Fibroblast of skin of left quadriceps (primary cell): ENCODE measurements around the gene EGF.
A peak's percentile ranks its signal among the peaks of the same experiment; 100 is the strongest.

Source experiments
- DNase-seq, 2 experiments: peaks; one replicate each; pipeline ENCODE4 v3.0.0-alpha.2; 2013; ENCODE audit warnings: low read depth in 2 of 2

EGF gene

DNA sequence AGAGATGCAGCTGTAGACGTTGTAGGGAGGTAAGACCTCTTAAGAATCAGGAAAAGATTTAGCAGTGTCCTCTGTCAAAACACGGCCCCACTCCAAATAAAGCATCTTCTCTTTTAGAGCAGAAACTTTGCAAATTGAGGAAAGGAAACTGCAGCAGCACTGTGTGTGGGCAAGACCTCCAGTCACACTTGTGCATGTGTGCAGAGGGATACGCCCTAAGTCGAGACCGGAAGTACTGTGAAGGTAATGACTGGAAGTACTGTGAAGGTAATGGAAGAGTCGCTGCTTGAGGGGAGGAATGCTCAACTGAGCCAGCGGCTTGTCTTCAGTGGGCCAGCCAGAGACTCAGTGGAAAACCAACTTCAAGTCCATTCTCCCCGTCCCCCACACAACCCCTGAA is 46.5 kb downstream of the EGF start:
- DNase-seq, result no peak

DNA sequence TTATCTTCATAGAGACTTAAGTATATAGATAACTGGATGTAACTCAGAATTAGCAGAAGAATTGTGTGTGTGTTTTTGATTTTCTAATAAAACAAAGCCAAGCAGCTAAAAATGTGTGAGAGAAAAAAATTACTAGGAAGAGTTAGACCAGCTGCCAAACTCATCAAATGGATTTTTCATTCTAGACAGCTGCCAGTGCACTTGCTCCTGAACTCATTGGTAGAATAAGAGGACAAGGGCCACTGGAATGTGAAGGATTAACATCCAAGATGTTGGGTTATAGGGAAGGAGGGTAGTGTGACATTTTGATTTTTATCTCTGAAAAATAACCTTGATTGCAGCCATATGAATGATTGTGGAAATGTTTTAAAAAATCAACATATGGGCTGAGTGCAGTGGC is 49.7 kb downstream of the EGF start:
- no peak for DNase-seq

DNA sequence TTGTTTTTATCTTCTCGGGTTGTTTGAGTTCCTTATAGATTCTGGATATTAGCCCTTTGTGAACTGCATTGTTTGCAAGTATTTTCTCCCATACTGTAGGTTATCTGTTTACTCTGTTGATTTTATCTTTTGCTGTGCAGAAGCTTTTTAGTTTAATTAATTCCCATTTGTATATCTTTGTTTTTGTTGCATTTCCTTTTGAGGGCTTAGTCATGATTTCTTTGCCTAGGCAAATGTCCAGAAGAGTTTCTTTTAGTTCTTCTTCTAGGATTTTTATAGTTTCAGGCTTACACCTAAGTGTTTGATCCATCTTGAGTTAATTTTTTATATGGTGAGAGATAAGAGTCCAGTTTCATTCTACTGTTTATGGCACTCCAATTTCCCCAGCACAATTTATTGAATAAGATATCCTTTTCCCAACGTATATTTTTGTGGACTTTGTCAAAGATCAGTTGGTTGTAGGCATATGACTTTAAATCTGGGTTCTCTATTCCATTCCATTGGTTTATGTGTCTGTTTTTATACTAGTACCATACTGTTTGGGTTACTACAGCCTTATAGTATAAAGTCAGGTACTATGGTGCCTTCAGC is 54.3 kb downstream of the EGF start:
- DNase-seq, result no peak

DNA sequence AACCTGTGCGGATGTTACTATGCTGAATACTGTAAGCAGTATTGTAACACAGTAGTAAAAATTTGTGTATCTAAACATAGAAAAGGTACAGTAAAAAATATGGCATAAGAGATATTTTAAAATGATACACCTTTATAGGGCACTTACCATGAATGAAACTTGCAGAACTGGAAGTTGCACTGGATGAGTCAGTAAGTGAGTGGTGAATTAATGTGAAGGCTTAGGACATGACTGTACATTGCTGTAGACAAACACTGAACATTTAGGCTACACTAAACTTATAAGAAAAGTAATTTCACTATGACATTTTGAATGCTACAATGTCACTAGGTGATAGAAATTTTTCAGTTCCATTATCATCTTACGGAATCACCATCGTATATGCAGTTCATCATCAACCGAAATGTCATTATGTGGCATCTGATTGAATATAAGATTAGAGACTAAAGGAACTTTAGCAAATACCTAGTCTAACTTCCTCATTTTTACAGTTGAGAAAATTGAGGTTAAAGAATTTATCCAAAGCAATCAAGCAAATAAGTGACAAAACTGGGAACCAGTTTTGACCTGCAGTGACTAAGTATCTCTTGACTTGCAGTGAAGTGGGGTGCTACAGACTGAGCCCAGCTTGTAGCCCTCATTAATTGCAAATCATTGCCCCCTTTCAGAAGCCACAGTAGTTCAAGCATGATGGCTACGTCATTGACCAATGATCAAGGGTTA is 55.3 kb downstream of the EGF start:
- DNase-seq, result no peak

DNA sequence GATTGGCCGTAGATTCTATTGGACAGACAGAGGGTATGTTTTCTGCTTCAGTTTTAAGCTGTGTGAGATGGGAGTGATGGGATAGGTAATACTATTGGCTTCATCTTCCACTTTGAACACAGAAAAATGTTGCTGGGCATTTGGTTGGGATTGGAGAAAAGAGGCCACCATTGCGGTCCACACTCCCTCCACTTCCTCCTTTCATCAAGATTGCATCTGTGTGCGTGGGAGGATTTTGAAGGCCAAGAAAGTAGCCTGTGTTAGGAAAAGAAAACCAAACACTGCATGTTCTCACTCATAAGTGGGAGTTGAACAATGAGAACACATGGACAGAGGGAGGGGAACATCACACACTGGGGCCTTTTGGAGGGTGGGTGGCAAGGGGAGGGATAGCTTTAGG is 56.4 kb downstream of the EGF start:
- no peak for DNase-seq

DNA sequence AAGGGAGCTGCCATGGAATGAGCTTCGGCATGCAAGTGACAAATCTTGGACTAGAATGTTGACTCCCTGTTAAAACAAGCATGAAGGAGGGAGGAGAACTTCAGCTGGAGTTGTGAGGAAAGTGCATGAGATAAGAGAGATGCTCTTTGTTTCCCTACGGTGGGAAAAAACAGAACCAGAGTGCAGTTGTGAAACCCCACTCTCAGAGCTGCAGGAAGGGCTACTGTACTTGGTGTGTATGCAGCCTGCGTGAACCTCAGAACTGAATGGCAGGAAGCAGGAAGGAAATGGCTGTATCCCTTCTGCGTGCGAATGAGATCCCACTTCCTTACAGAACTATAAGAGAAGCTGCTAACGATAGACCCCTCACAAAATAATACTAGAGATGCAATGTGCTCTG is 57.2 kb downstream of the EGF start:
- no peak for DNase-seq

DNA sequence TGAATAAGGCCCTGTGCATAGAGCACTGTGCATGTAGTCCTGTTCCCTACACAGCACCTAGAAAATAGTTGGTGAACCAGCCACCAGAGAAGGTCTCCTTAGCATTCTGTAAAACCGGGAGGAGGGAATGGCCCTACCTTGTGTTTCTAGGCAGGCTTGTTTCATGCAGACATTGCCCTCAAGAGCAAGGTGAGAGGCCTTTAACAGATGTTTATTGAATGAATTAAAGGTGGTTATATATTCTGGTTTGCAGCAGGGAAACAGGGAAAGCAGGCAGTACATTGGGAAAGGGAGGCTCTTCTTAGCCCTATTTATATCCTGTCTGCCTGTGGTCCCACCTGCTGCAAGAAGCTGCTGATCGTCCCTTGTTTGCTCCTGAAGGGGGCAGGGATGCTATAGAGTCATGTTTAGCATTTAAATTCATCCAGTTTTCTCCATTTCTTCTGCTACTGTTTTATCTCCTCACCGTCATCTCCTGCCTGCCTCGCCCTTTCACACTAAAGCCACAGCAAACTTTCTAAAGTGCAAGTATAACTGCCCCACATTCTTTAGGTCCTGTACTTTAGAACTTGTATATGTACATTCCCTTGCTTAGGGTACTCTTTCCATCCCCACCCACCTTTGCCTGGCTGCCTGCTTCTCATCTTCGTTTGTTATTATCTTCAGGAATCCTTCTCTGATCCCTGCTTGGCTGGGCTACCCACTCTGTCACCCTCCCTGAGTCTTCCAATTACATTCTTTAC is 60.3 kb downstream of the EGF start:
- no peak for DNase-seq

DNA sequence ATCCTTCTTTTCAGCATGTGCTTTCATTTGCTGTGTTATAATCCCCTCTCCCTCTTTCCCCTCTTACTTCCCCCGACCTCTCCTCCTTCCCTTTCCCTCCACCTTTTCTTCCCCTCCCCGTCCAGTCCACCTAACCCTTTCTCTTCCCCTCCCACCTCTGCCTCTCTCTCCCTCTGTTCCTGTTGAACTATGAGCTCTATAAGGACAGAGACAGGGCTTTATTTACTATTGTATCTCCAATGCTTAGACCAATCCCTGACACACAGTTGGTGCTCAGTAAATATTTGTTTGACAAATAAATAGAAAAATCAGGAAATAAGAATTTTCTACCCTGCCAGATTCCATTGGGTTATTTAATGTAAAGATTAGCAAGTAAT is 60.8 kb downstream of the EGF start:
- no peak for DNase-seq

DNA sequence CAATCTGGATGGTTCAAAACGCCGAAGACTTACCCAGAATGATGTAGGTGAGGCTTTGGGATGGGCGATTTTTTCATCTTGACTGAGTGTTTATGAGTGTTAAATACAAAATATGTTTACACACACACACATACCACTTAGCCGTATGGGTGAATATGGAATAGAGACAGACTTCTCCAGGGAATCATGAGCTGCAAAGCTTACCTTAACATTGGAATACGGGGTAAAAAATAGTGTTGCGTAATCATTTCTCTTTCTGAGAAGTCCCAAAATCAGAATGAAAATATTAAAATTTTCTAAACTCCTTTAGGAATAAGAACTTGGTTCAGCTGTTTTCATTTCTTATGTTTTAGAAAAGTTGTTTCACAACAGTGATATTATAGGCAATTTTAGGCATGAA is 63.5 kb downstream of the EGF start:
- DNase-seq, result no peak

DNA sequence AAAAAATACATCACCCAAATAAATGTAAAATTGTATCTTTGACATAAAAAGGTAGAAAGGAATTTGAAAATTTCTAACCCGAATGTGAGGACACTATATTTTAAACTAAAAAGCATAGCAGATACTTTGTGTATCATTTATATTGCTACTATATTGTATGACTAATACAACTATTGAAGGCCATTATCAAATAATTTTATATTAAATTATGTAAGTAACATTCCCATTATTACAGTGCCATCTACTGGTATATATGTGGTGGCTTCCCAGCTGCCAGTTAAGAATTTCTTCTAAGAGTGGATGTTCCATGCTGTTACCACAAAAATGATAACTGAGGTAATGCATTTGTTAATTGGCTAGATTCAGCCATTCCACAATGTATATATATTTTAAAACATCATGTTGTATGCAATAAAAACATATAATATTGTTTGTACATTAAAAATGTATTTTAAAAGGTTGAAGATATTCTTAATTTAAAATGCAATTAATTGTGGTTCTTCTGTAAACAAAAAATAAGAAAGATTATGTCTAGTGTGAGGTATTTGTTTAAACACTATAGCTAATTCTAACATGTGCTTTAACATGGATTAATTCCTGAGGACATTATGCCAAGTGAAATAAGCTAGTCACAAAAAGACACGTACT is 65.3 kb downstream of the EGF start:
- peak; percentile 36 to 37 for DNase-seq

DNA sequence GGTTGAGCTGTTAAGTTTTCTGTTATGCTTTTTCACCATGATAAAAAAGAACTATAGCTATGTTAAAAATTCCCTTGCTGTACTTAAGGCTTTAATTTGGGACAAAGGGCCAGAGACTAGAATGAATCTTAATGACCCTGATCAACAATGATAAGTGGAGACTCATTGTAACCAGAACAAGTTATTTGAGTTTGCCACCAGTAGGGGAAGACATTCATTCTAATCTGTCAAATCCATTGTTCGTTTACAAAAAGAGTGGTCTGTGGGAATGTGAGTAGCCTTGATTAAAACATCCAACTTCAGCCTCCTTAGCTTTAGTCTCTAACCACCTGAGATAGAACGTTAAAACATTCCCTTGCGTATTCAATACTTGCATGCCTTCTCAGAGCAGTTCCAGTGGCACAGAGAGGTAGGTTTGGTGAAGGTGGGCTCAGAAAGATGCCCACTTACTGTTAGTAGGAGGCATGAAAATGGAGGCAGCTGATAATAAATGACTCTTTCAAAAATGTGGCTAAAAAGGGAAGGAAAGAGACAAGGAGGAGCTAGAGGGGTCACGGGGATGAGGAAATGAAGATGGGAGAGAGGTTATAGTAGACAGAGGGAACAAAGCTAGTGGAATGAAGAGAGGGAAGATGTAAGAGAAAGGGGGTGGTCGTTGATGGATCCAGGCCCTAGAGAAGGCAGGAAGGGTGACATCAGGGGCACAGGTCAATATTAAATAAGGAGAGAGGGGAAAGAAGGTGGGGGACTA is 66.2 kb downstream of the EGF start:
- DNase-seq, result no peak

DNA sequence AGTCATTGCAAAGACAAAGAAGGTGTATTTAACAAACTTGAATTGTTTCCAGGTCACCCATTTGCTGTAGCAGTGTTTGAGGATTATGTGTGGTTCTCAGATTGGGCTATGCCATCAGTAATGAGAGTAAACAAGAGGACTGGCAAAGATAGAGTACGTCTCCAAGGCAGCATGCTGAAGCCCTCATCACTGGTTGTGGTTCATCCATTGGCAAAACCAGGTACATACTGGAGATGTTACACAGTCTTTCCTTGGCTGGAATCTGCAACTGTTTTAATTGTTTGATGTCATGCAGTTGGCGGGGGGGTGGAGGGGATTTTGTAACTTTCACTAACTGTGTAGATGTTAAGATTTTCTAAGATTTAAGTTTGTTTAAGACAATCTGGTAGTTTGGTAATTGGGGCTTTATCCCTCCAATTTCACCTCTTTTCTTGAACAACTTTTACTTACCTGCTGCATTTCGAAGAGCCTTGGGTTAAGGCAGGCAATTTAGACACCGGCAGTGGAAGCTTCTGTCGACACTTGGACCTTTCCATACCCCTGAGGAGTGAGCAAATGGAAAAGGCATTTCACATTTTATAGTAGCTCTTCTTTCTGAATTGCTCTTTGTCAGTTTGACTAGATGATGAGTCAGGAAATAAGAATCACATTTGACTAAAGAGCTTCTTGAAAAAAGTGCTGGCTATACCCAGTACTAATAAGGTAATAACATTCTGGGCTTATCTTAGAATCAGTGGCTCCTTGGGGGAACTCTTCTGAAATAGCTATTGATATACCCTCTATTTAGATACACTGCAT is 67.4 kb downstream of the EGF start:
- DNase-seq, result peak; percentile 86 to 87

DNA sequence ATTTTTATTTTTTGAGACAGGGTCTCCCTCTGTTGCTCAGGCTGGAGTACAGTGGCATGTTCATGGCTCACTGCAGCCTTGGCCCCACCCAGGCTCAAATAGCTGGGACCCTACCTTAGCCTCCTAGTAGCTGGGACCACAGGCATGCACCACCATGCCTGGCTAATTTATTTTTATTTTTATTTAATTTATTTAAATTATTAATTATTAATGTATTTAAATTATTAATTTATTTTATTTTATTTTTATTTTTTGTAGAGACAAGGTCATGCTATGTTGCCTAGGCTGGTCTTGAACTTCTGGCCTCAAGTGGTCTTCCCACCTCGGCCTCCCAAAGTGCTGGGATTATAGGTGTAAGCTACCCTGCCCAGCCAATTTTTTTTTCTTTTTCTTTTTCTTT is 69.3 kb downstream of the EGF start:
- no peak for DNase-seq

DNA sequence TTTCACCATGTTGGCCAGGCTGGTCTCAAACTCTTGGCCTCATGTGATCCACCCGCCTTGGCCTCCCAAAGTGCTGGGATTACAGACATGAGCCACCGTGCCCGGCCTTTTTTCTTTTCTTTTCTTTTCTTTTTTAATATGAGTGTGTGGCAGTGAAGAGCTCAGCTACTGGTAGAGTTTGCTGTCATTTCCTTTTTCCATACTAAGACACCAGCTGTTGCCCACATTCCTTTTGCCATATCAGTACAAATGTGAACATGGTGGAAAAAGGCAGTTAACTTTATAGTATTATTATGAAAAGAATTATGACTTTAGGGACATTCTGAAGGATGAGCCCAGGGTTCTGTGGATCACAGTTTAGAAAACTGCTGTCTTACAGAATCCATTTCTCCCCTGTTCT is 69.8 kb downstream of the EGF start:
- no peak for DNase-seq

DNA sequence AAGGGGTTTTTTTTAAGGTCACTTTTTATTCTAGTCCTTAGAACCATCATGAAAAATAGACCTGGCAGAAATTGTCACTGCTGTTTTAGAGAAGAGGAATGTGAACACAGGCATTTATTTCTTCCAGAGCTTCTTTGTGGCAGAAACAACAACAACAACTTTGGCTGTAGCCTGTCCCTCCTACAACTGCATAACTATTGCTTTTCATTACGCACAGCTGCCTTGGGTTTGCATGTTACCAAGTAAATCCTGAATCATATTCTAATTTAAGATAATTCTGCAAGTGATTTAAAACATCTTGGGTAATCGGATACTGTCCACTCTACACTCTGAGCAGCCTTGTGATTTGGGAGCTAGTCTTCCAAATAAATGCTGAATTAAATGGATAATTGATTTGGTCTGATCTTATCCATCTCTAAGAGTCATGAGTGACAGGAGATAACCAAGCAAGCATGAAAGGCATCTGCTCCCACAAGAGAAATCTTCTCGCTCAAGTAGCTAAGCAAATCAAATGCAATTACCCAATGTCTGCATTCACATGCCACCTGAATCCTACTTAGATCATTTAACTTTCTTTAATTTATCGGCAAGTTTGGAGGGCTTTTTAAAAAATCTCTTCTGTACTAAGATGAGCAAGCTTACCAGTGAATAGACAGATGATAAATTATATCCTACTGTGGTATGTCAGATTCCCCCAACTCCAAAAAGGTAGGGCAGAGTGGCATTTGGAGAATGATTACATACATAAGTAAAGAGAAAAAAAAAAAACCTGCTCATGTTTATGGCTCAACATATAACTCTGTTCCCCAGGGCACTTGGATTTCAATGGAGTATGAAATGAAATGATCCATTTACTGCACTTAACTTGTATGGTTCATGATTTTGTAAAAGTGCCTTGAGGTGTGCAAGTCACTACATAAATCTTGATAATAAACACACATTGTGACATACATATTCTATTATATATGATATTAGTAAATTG is 73.6 kb downstream of the EGF start:
- DNase-seq, result no peak

DNA sequence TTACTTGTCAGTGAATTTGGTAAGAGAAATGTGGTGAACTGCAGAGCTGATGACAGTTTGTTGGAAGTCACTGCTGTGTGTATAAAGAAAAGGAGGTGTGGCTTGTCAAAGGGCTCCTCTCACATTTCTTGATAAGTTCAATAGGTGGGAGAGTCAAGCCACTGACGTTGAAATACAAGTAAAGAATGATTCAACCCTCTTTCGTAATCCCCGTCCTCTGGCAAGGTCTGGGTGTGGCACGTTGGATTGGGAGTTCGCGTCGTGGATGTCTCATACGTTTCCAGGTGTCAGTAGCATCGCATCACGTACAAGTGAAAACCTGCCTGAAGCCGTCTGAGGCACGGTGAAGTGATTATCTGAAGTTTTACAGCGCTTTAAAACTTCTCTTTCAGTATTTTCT is 76.4 kb downstream of the EGF start:
- DNase-seq, result no peak

DNA sequence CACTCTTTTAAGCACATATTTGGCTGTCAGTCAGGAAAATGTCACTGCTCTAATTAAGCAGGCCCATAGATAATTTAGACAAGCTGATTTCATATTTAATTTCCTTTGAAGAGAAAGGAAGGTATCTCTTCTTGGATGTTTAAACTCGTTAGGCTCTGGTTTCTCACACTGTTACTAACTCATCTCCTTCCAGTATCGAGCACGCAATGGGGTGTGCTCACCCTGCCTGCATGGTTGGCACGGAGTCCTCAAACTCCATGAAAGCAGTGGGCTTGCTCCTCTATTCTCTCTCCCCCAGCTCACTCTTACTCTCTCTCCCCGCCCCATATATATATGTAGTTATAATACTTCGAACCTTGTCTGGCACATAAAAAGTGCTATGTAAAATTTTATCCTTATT is 76.9 kb downstream of the EGF start:
- DNase-seq, result no peak

DNA sequence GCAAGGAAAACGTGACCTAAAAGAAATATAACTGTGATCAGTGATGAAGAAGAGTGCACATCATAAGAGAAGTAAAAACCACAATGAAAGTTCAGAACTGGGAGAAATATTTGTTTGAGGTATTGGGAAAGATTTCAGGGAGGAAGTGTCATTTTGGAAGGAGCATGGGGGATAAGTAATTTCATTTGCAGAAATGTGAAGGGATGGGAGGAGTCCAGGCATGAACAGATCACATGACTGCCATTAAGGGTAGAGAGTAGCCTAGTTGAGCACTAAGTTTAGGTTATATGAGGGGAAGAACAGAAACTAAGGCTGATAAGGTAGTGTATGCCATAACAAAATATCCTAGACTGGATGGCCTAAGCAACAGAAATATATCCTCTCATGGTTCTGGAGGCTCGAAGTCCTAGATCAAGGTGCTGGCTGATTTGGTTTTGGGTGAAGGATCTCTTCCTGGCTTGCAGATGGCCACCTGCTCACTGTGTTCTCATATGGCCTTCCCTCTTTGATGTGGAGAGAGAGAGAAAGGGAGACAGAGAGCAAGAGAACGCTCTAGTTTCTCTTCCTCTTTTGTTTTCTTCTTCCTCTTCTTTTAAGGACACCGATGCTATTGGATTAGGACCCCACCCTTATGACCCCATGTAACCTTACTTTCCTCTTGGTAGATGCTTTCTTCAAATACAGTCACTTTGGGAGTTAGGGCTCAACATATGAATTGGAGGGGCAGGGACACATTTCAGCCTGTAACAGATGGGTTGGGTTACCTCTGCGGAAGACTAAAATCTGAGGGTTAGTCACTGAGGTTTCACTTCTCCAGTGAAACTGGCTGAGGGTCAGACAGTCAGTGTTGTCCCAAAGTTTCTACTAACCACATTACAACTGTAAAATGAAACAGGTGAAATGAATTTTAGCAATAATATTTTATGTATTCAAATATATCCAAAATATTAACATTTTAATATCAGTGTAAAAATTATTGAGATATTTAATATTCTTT is 77.9 kb downstream of the EGF start:
- no peak for DNase-seq

DNA sequence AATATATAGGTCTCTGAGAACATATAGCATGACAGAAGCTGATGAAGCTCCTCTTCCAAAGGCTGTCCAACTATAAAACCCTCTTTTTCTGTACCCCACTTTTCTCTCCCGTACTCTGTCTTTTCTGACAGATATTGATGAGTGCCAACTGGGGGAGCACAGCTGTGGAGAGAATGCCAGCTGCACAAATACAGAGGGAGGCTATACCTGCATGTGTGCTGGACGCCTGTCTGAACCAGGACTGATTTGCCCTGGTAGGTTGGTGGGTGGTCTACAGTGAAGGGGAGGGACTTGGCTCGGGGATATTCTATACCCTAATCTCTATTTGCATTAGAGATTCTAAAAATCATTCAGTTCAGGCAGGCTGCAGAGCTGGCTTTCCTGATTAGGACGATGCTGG is 80.4 kb downstream of the EGF start:
- DNase-seq, result no peak
